ENCODE measurements around the gene ATP2B2.

- TF ChIP-seq REST (IDR thresholded peaks at IDR 0.05; ENCODE audit: low read depth) (no peak), MAX (IDR thresholded peaks at IDR 0.05) (no peak), CTCF (IDR thresholded peaks at IDR 0.05 in 2 of 3, conservative IDR thresholded peaks at IDR 0.05 in 1 of 3; ENCODE audit: borderline replicate concordance in 1 of 3, insufficient read depth in 1 of 3, low read depth in 2 of 3, low read length in 2 of 3) (no peak), EZH2 (IDR thresholded peaks at IDR 0.05) (no peak), EZH2phosphoT487 (IDR thresholded peaks at IDR 0.05; ENCODE audit: borderline replicate concordance) (no peak), POLR2A (IDR thresholded peaks at IDR 0.05; ENCODE audit: borderline replicate concordance, extremely low read depth, insufficient read depth, insufficient read length) (no peak)
Measured at GRCh38 chr3:10505791-10506585, 602 bp upstream of the ATP2B2 start.

All from HCT116 (cell line).